Endometrial microvascular endothelial cells (primary cell): ENCODE data around the gene FCHO1. TPM values are rescaled to one million over a fixed set of nuclear protein-coding genes. Genes with fewer than 3 reads are reported as not detected.

Experiments used
- total RNA-seq: library from RNA; depleted of rRNA; stranded (reverse); fragments of >200 nt; gene quantifications from one replicate; pipeline ENCODE4 v1.2.3, GENCODE V29; 2015; ENCODE audit errors: inconsistent ontology term

The FCHO1 gene
- total RNA-seq, 1 donor from 2014 or later, result 3.0 TPM

Other genes with a start within 250 kb of the FCHO1 start
- 67.2 TPM for gene PGLS, start 239.8 kb upstream of the FCHO1 start, total RNA-seq
- gene COLGALT1, start 195.8 kb upstream of the FCHO1 start, total RNA-seq, result 79.4 TPM
- 0.09 TPM for gene UNC13A, start 63.1 kb upstream of the FCHO1 start, total RNA-seq
- gene MAP1S, start 32.0 kb upstream of the FCHO1 start, total RNA-seq, result 33.6 TPM
- gene B3GNT3, start 43.7 kb downstream of the FCHO1 start, total RNA-seq, result not detected
- not detected for gene INSL3, start 70.0 kb downstream of the FCHO1 start, total RNA-seq
- gene JAK3, start 96.5 kb downstream of the FCHO1 start, total RNA-seq, result 4.5 TPM
- gene RPL18A, start 108.4 kb downstream of the FCHO1 start, total RNA-seq, result 1,241 TPM
- not detected for gene SLC5A5, start 120.5 kb downstream of the FCHO1 start, total RNA-seq
- gene CCDC124, start 181.5 kb downstream of the FCHO1 start, total RNA-seq, result 87.6 TPM
- not detected for gene KCNN1, start 215.6 kb downstream of the FCHO1 start, total RNA-seq